ENCODE results near the gene NR2E1. TPM values are rescaled to one million over a fixed set of nuclear protein-coding genes. Genes with fewer than 3 reads are reported as not detected.

The NR2E1 gene
- total RNA-seq, 1 donor from 2014 or later, result not detected

DNA sequence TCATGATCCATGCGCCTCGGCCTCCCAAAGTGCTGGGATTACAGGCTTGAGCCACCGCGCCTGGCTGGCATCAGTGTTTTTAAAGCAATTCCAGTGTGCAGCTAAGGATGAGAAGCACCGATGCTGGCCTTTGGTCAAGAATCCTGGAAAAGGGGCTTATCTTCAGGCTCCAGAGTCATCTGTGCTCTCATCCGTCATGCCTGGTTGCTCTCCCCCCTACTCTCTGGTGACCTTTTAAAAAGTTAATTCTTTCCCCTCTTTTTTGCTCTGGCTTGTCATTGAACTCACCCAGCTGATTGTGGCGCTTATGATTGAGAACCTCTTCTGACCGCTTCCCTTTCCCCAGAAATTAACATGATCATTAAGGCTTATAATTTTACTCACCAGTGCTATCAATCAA lies 28.7 kb downstream of the NR2E1 start:
- DNase-seq, result no peak
- H3K4me3 ChIP-seq, result no peak overlapping the region
- TF ChIP-seq, protein P1, sequence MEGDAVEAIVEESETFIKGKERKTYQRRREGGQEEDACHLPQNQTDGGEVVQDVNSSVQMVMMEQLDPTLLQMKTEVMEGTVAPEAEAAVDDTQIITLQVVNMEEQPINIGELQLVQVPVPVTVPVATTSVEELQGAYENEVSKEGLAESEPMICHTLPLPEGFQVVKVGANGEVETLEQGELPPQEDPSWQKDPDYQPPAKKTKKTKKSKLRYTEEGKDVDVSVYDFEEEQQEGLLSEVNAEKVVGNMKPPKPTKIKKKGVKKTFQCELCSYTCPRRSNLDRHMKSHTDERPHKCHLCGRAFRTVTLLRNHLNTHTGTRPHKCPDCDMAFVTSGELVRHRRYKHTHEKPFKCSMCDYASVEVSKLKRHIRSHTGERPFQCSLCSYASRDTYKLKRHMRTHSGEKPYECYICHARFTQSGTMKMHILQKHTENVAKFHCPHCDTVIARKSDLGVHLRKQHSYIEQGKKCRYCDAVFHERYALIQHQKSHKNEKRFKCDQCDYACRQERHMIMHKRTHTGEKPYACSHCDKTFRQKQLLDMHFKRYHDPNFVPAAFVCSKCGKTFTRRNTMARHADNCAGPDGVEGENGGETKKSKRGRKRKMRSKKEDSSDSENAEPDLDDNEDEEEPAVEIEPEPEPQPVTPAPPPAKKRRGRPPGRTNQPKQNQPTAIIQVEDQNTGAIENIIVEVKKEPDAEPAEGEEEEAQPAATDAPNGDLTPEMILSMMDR (IDR thresholded peaks at IDR 0.05), result no peak
- no peaks in the 10 kb centered on the region for H3K9me3 ChIP-seq
- no peak overlapping the region for H3K27ac ChIP-seq
- no peaks in the 10 kb centered on the region for H3K4me1 ChIP-seq
- intact Hi-C loops (cut with DNase I), result no loop called here
- H3K36me3 ChIP-seq, result no peaks in the 10 kb centered on the region
- ATAC-seq, result no peak
- no peaks in the 10 kb centered on the region for H3K27me3 ChIP-seq (ENCODE audit: low read depth)

DNA sequence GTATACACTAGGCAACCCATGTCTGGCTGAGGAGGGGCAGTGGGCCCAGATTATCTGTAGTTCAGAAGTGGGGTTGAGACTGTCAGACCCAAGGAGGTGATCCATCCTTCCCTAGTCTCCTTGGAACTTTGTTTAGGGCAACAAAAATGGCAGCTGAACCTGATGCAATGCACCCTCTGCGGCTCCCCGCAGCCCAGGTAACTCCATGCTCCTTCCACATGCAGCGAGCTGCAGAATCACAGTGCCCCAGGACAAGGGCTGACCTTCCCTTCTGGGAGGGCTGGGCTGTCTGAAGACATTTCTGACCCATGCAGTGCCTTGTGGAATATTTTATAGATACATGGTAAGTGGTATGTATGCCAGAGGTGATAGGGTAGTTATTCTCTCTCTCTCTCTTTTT lies 29.4 kb downstream of the NR2E1 start:
- TF ChIP-seq, protein P1 (IDR thresholded peaks at IDR 0.05), result no peak
- Histone ChIP-seq H3K27ac (no peak overlapping the region), H3K9me3 (no peaks in the 10 kb centered on the region), H3K27me3 (ENCODE audit: low read depth) (no peaks in the 10 kb centered on the region), H3K4me1 (no peaks in the 10 kb centered on the region), H3K36me3 (no peaks in the 10 kb centered on the region), H3K4me3 (no peak overlapping the region)
- intact Hi-C loops (cut with DNase I), result no loop called here
- ATAC-seq, result no peak
- no peak for DNase-seq

DNA sequence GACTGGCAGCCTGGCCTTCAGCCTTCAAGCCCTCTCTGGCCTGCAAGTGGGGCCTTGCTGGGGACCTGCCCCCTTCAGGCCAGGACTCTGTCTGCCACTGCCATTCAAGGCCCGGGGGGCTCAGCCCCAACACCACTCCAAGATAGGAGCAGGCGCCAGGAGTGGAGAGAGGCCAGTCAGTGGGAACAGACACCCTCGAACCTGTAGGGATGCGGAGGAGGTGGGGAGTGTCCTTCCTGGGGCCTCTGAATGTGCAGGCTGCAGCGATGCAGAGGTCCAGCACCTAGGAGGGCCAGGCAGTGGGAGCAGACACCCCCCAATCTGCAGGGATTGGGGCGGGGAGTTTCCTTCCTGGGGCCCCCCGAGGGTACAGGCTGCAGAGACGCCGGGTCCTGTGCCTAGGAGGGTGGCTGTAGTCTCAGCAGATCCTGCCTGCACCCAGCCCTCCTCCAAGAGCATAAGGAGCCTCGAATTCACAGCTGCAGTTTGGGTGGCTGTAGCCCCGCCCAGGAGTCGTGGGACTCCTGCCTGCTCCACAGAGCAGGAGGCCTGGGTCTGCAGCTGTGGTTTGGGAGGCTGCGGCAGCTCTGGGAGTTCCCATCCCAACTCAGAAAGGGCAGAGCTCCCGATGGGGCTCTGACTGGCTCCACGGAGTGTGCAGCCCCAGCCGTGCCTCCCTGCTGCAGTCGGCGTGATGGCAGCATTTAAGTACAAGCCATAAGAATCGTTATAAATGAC lies 33.1 kb downstream of the NR2E1 start:
- H3K4me3 ChIP-seq, result no peak overlapping the region
- ATAC-seq, result peak in 1 of 2 donors; percentile 27
- intact Hi-C loops (cut with DNase I), result no loop called here
- no peak overlapping the region for H3K27ac ChIP-seq
- H3K4me1 ChIP-seq, result no peaks in the 10 kb centered on the region
- no peaks in the 10 kb centered on the region for H3K27me3 ChIP-seq (ENCODE audit: low read depth)
- TF ChIP-seq, protein P1 (IDR thresholded peaks at IDR 0.05), result no peak
- no peak for DNase-seq
- no peaks in the 10 kb centered on the region for H3K9me3 ChIP-seq
- H3K36me3 ChIP-seq, result no peaks in the 10 kb centered on the region

DNA sequence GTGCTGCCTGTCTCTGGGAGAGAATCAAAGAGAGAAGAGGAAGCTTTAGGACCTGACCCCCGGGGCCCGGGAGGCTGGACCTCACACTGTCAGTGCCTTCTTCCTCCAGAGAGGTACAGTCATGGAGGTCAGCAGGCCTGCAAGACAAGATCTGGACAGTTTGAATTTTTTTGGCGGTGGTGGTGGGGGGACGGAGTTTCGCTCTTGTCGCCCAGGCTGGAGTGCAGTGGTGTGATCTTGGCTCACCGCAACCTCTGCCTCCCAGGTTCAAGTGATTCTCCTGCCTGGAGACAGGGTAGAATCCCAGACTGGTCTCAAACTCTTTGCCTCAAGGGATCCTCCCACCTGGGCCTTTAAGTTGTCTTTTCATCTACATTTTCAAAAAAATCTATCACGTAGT lies 34.4 kb downstream of the NR2E1 start:
- Histone ChIP-seq H3K27me3 (ENCODE audit: low read depth) (no peaks in the 10 kb centered on the region), H3K9me3 (no peaks in the 10 kb centered on the region), H3K27ac (no peak overlapping the region), H3K36me3 (no peaks in the 10 kb centered on the region), H3K4me3 (no peak overlapping the region), H3K4me1 (no peaks in the 10 kb centered on the region)
- TF ChIP-seq, protein P1 (IDR thresholded peaks at IDR 0.05), result no peak
- DNase-seq (no peak), ATAC-seq (no peak)
- intact Hi-C loops (cut with DNase I), result no loop called here

DNA sequence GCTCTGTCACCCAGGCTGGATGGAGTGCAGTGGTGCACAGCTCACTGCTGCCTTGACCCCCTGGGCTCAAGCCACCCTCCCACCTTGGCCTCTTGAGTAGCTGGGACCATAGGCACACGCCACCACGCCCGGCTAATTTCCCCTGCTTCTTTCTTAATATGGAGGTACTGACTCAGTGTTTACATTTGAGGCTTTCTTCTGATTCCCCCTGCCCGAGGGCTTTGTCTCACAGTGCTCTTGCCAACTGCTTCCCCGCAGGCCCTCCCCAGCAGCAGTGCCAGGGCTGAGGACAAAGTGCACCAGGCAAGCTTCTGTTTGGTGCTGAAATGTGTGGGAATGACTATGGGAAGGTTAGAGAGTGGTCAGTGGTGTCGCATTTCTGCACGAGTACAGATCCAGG lies 34.8 kb downstream of the NR2E1 start:
- ATAC-seq (no peak), DNase-seq (no peak)
- H3K27me3 ChIP-seq (ENCODE audit: low read depth), result no peaks in the 10 kb centered on the region
- H3K4me3 ChIP-seq, result no peak overlapping the region
- no peaks in the 10 kb centered on the region for H3K9me3 ChIP-seq
- TF ChIP-seq, protein P1 (IDR thresholded peaks at IDR 0.05), result no peak
- intact Hi-C loops (cut with DNase I), result no loop called here
- H3K4me1 ChIP-seq, result no peaks in the 10 kb centered on the region
- H3K36me3 ChIP-seq, result no peaks in the 10 kb centered on the region
- no peak overlapping the region for H3K27ac ChIP-seq
